ENCODE measurements around the gene TMTC2.

The TMTC2 gene

GRCh38 chr12:83158613-83159207, 472.0 kb downstream of the TMTC2 start:
- no peaks in the 10 kb centered on the region for H3K79me2 ChIP-seq (ENCODE audit: insufficient read depth, low read length)
- H3K9me3 ChIP-seq (ENCODE audit: low read length): no peaks in the 10 kb centered on the region
- no peaks in the 10 kb centered on the region for H3K4me1 ChIP-seq (ENCODE audit: insufficient read depth, low read length, severe bottlenecking)
- no peaks in the 10 kb centered on the region; the same call in 1 of the 2 replicates for H3F3A ChIP-seq (ENCODE audit: insufficient read depth, low read length)
- no peaks in the 10 kb centered on the region for H3K9me2 ChIP-seq (ENCODE audit: low read depth, low read length)
- no peaks in the 10 kb centered on the region for H4K20me1 ChIP-seq (ENCODE audit: insufficient read depth, low read length)
- no peak overlapping the region for H3K27ac ChIP-seq (ENCODE audit: low read depth, low read length, poor library complexity, severe bottlenecking)
- no peak overlapping the region for H3K4me3 ChIP-seq (ENCODE audit: low read depth, low read length, poor library complexity, severe bottlenecking)
- TF ChIP-seq EZH2 (IDR thresholded peaks at IDR 0.05; ENCODE audit: borderline replicate concordance, low read length) (no peak), CTCF (IDR thresholded peaks at IDR 0.05; ENCODE audit: low read length) (no peak)
- no peak overlapping the region for H3K4me2 ChIP-seq (ENCODE audit: low read length)
- H3K27me3 ChIP-seq (ENCODE audit: insufficient read depth, low read length): no peaks in the 10 kb centered on the region
- H2AFZ ChIP-seq (ENCODE audit: low read length): no peak overlapping the region
- no peak overlapping the region for H3K9ac ChIP-seq (ENCODE audit: low read length)
- H3K36me3 ChIP-seq (ENCODE audit: insufficient read depth, low read length): no peaks in the 10 kb centered on the region

GRCh38 chr12:83161456-83161855, 474.8 kb downstream of the TMTC2 start:
- no peak for TF ChIP-seq EZH2 (IDR thresholded peaks at IDR 0.05; ENCODE audit: borderline replicate concordance, low read length)
- TF ChIP-seq CTCF (IDR thresholded peaks at IDR 0.05; ENCODE audit: low read length): no peak
- Histone ChIP-seq H3K4me3 (ENCODE audit: low read depth, low read length, poor library complexity, severe bottlenecking) (no peak overlapping the region), H2AFZ (ENCODE audit: low read length) (no peak overlapping the region), H3K9me2 (ENCODE audit: low read depth, low read length) (no peaks in the 10 kb centered on the region), H4K20me1 (ENCODE audit: insufficient read depth, low read length) (no peaks in the 10 kb centered on the region), H3K9ac (ENCODE audit: low read length) (no peak overlapping the region), H3K9me3 (ENCODE audit: low read length) (no peaks in the 10 kb centered on the region), H3K27ac (ENCODE audit: low read depth, low read length, poor library complexity, severe bottlenecking) (no peak overlapping the region), H3F3A (ENCODE audit: insufficient read depth, low read length) (no peaks in the 10 kb centered on the region; the same call in 1 of the 2 replicates), H3K4me2 (ENCODE audit: low read length) (no peak overlapping the region), H3K27me3 (ENCODE audit: insufficient read depth, low read length) (no peaks in the 10 kb centered on the region), H3K36me3 (ENCODE audit: insufficient read depth, low read length) (no peaks in the 10 kb centered on the region), H3K4me1 (ENCODE audit: insufficient read depth, low read length, severe bottlenecking) (no peaks in the 10 kb centered on the region), H3K79me2 (ENCODE audit: insufficient read depth, low read length) (no peaks in the 10 kb centered on the region)

GRCh38 chr12:83168751-83169150, 482.0 kb downstream of the TMTC2 start:
- H3K27me3 ChIP-seq (ENCODE audit: insufficient read depth, low read length): no peaks in the 10 kb centered on the region
- H3K4me1 ChIP-seq (ENCODE audit: insufficient read depth, low read length, severe bottlenecking): no peaks in the 10 kb centered on the region
- H3K79me2 ChIP-seq (ENCODE audit: insufficient read depth, low read length): no peaks in the 10 kb centered on the region
- H4K20me1 ChIP-seq (ENCODE audit: insufficient read depth, low read length): no peaks in the 10 kb centered on the region
- no peak overlapping the region for H3K27ac ChIP-seq (ENCODE audit: low read depth, low read length, poor library complexity, severe bottlenecking)
- H3K4me2 ChIP-seq (ENCODE audit: low read length): no peak overlapping the region
- no peaks in the 10 kb centered on the region for H3F3A ChIP-seq (ENCODE audit: insufficient read depth, low read length)
- no peak overlapping the region for H2AFZ ChIP-seq (ENCODE audit: low read length)
- no peaks in the 10 kb centered on the region for H3K9me3 ChIP-seq (ENCODE audit: low read length)
- no peaks in the 10 kb centered on the region for H3K36me3 ChIP-seq (ENCODE audit: insufficient read depth, low read length)
- H3K9me2 ChIP-seq (ENCODE audit: low read depth, low read length): no peaks in the 10 kb centered on the region
- TF ChIP-seq CTCF (IDR thresholded peaks at IDR 0.05; ENCODE audit: low read length): no peak
- TF ChIP-seq EZH2 (IDR thresholded peaks at IDR 0.05; ENCODE audit: borderline replicate concordance, low read length): no peak
- no peak overlapping the region for H3K9ac ChIP-seq (ENCODE audit: low read length)
- no peak overlapping the region for H3K4me3 ChIP-seq (ENCODE audit: low read depth, low read length, poor library complexity, severe bottlenecking)
